Renal cortex interstitium (tissue), 11 donors: ENCODE data around the gene KCNAB2. TPM values are rescaled to one million over a fixed set of nuclear protein-coding genes. Genes with fewer than 3 reads are reported as not detected.
"Not testable (repeated sequence)": the region's sequence is repeated elsewhere in the genome, so short reads cannot be mapped to it uniquely, and the experiment has no call there.

ENCODE experiments used
- DNase-seq, 11 donors: peaks; one replicate each; pipeline ENCODE4 v3.0.0-alpha.2; 2013; ENCODE audit warnings: low read depth in 9 of 11, low spot score in 4 of 11; ENCODE audit errors: extremely low read depth in 1 of 11
- polyA plus RNA-seq, 3 donors: library from polyadenylated mRNA; unstranded; fragments of 120-200 nt; gene quantifications; one replicate each; pipeline ENCODE4 v1.2.1, GENCODE V29; 2013; ENCODE audit not compliant: insufficient read length in 3 of 3

KCNAB2 gene
- polyA plus RNA-seq, 3 donors, result 2.8 to 5.9 (median 4.9) TPM

DNA sequence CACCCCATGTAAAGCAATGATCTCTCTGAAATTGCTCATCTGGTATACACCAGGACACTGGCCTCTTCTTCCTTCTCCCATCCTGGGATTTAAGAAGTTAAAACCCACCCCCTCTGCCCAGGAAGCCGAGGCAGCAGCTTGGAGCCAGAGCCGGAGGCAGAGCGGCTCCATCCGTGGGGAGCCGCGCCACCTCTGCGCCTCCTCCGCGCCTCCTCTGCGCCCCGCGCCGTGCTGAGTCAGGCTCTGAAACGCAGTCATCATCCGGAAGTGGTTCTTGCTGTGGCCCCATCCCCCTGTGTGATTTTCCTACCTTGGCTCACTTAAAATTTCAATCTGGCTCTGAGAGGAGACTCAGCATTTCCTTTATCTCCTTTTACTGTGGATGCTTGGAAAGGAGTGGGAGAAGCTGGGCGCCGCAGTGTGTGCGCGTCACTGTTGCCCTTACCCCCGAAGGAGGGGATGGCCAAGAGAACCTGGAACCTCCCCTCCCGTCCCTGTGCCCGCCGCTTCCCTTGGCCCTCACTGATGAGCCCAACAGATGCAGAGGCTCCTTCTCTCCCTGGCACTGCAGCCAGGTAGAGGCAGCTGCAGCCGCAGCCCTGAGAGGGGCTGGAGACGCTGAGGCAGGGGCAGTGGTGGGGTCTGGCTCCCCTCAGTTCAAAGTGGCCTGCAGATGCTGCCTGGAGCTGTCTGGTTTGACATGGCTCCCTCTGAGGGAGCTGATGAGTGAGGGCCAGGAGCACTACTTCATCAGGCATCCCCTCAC lies 38.2 kb upstream of the KCNAB2 start:
- no peak for DNase-seq

DNA sequence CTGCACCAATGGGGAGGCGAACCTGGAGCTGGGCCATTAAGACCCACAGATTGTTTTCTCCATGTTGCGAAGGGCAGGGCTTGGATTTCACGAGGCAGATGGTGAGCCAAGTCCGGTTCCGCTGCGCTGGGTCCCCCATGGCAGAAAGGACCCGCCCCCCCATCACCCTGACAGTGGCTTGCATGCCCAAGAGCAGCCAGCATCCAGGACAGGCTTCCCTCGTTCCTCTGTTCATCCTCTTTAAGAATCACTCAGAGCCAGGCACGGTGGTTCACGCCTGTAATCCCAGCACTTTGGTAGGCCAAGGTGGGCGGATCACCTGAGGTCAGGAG lies 37.6 kb upstream of the KCNAB2 start:
- DNase-seq, result no peak

DNA sequence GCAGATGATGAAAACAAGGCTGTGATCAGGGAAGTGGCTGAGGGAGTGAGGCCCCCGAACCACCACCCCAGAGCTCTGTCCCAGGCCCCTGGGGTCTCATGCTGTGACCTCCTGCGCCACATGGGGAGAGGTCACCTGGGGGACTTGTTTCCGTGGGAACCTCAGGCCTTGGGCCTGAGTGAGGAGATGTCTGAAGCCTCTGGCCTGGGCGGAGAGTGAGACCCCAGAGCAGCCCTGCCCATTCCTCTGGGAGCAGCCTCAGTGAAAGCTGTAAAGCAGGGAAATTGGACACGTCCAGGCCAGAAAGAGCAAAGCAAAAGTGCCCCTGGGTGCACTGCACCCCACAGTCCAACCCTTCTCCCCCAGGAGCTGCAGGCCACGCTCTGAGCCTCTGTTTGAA lies 37.0 kb upstream of the KCNAB2 start:
- DNase-seq, result no peak

DNA sequence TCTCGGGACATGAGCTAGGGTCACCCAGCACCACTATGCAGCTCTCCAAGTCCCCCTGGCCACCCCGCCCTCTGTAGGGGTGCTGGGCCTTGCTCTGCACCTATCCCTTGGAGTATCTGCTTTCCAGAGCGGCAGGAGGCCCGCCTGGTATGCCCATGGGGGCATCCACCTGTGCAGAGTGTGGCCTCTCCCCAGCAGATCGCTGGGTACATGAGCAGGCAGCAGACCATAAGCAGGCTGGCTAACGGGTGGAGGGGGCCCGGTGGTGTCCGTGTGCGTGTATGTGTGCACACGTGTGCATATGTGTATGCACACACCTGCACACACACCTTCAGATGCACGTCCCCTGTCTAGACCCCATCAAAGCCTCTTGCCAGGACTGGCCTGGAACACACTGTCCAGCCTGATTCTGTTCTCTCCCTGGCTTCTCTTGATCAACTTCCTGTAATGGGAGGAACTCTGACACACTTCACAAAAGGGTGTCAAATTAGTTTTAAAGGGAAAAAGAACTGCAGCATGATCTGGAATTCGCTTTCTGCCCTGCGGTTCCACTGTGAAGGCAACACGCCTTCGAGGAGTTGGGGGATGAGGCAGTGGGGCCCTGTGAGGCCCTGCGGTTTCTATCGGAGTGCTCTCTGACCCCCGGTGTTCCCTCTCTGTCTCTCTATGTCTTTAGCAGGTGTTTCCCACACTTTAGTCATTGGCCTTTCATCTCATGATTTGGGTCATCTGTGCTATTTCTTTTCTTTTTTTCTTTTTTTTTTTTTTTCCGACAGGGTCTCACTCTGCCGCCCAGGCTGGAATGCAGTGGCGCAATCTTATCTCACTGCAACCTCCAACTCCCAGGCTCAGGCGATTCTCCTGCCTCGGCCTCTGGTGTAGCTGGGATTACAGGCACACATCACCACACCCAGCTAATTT lies 36.3 kb upstream of the KCNAB2 start:
- DNase-seq, result no peak

DNA sequence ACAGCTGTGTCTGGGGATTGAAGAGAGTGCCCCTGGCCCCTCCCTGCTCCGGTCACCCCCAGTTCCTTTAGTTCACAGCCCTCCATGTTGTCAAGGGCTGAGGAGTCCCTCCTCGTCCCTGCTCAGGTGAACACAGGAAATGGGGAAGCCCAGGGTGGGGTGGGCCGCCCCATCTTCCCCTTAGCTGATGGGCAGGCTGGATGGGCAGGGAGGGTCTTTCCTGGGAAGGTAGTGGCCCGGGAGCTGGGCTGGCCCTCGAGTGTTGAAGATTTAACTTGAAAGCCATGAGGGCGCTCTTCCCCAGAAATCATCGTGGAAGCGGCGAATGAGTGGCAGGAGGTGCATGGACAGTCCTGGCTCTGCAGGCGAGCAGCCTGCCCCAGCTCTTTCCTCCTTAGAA lies 35.1 kb upstream of the KCNAB2 start:
- DNase-seq, result no peak

GRCh38 chr1:6011161-6011945 lies 34.3 kb upstream of the KCNAB2 start:
- DNase-seq, result no peak

GRCh38 chr1:6011946-6012258 lies 33.8 kb upstream of the KCNAB2 start:
- DNase-seq, result no peak

DNA sequence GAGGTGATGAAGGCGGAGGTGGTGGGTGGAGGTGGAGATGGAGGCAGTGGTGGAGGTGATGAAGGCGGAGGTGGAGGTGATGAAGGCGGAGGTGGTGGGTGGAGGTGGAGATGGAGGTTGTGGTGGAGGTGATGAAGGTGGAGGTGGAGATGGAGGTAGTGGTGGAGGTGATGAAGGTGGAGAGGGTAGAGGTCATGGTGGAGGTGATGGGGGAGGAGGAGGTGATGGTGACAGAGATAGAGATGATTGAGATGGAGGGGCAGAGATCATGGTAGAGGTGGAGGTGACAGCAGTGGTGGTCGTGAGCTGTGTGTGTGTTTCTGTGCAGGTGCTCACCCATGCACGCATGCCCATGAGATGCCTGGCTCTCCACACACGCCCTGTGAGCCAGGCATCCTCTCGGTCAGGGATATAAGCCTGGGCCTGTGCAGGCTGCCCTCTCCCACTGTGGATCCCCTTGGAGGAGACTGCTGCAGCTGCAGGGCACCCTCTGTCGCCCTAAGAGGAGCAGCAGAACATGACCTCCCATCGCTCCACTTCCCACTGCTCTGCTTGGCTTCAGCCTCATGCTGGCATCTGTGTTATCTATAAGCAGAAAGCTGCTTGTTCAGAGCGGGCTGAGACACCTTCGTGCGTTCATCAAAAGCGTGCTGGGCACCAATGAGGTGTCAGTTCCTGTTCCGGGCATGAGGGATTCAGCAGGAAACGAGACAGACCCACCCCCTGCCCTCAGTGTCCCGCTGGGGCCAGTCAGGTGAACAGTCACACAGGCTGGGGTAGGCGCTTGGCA lies 33.0 kb upstream of the KCNAB2 start:
- DNase-seq, result no peak

DNA sequence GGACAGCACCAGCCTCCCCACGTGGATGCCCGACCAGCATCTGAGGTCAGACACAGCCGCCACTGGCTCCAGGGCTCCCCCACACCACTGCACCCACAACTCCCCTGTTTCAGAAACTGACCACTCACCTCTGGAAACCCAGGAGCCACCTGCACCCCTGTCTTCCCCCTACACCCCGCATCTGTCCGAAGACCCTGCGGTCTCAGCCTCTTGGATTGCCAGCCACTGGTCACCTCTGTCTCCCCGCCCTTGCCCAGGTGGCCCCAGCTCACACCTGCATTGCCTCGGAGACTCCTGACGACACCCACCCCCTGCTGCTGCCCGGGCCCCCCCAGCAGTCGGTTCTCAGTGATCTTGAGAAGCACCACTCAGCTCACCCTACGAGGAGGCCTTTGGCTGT lies 32.2 kb upstream of the KCNAB2 start:
- no peak for DNase-seq

- DNase-seq, result no peak
Measured at GRCh38 chr1:6014130-6014999, 31.3 kb upstream of the KCNAB2 start.

- no peak for DNase-seq
Measured at GRCh38 chr1:6016191-6016865, 29.4 kb upstream of the KCNAB2 start.

DNA sequence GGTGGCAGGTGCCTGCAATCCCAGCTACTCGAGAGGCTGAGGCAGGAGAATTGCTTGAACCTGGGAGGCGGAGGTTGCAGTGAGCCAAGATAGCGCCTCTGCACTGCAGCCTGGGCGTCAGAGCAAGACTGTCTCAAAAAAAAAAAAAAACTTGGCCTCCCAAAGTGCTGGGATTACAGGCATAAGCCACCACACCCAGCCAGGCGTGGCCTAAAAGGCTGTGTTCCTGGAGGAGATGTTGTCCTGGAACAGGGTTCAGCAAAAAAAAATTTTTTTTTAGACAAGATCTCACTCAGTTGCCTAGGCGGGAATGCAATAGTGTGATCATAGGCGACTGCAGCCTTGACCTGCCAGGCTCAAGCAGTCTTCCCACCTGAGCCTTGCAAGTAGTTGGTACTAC lies 28.0 kb upstream of the KCNAB2 start:
- not testable (repeated sequence) for DNase-seq

DNA sequence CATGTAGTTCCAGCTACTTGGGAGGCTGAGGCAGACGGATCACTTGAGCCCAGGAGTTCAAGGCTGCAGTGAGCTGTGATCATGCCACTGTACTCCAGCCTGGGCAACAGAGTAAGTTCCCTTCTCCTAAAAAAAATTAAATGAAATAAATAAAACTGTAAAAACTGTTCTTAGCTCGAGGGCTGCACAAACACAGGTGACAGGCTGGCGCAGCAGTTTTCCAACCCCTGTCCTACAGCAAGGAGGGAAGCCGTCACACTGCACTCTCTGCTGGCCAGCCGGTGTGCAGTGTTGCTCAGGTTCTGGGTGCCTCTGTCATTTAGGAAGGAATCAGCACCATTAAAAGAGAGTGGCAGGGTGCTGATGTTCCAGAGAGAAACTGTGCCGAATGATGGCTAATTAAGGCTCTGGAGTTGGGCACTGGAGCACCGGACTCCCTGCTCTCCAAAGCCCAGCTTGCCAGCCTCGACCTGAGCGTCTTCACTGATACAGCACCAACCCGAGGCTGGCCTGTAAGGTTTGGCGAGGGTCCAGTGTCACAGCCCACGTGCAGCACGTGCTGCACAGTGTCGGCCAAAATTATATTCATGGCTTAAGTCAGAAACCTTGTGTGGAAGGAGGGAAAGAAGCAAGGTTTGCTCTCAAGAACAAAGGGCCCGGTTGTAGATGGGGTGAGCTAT lies 26.4 kb upstream of the KCNAB2 start:
- no peak for DNase-seq

DNA sequence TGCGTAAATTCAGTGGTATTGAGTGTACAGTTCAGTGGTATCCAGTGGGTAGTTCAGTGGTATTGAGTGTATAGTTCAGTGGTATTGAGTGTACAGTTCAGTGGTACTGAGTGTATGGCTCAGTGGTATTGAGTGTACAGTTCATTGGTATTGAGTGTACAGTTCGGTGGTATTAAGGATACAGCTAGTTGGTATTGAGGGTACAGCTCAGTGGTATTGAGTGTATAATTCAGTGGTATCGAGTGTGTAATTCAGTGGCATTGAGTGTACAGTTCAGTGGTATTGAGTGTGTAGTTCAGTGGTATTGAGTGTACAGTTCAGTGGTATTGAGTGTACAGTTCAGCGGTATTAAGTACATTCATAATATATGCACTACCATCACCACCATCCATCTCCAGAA lies 23.5 kb upstream of the KCNAB2 start:
- no peak for DNase-seq

DNA sequence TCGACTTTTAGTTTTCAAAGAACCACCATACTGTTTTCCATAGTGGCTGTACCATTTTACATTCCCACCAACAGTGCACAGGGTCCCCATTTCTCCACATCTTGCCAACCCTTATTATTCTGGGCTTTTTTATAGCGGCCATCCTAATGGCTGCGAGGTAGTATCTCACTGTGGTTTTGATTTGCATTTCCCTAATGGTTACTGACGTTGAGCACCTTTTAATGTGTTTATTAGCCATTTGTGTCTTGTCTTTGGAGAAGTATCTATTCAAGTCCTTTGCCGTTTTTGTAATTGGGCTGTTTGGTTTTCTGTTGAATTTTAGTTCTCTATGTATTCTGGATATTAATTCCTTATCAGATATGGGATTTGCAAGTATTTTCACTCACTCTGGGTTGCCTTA lies 22.3 kb upstream of the KCNAB2 start:
- no peak for DNase-seq

GRCh38 chr1:6024376-6024775 lies 21.3 kb upstream of the KCNAB2 start:
- DNase-seq, result no peak
